ENCODE data around the gene PMVK. TPM values are rescaled to one million over a fixed set of nuclear protein-coding genes. Genes with fewer than 3 reads are reported as not detected.

PMVK gene
- total and polyA plus RNA-seq, 2 of the 8 experiments (the other 6 are each of a cell fraction or from before 2014, with no cell fraction given) = 23.8 to 26.5 TPM

GRCh38 chr1:154945962-154946850 lies 9.7 kb upstream of the PMVK start:
- DNase-seq (ENCODE audit: low read depth in 1 of 2, low spot score in 2 of 2) = no peak
- Histone ChIP-seq H3K79me2 (ENCODE audit: control insufficient read depth in 1 of 2, insufficient read depth in 2 of 2, low read length in 2 of 2) (no peaks in the 10 kb centered on the region), H2BK5ac (ENCODE audit: low read depth, low read length) (no peak overlapping the region), H3K4me3 (ENCODE audit: extremely low read depth in 1 of 4, insufficient read depth in 2 of 4, low read depth in 3 of 4, low read length in 4 of 4) (no peak overlapping the region), H3K36me3 (ENCODE audit: control insufficient read depth in 2 of 4, insufficient read depth in 4 of 4, low read length in 3 of 4) (peaks cover 0 to 4% (median 0%) of the 10 kb centered on the region in 4 experiments; a peak in 1 of 8 replicates), H4K91ac (replicated peaks; ENCODE audit: insufficient read length, low read length) (no peak overlapping the region), H3K27ac (ENCODE audit: low read depth, low read length) (no peak overlapping the region), H3K56ac (replicated peaks; ENCODE audit: insufficient read length, low read depth, low read length) (no peak overlapping the region), H3K27me3 (replicated peaks in 1 of 4; ENCODE audit: control insufficient read depth in 3 of 4, extremely low read depth in 1 of 4, insufficient read depth in 3 of 4, low read length in 3 of 4) (no peaks in the 10 kb centered on the region), H2BK12ac (ENCODE audit: low read depth, low read length) (no peak overlapping the region), H3K18ac (ENCODE audit: extremely low read depth, low read length) (no peak overlapping the region), H3K4me2 (ENCODE audit: insufficient read depth in 1 of 2, low read depth in 2 of 2, low read length in 2 of 2) (no peak overlapping the region), H2BK20ac (ENCODE audit: low read length) (no peak overlapping the region), H4K8ac (ENCODE audit: extremely low read depth, insufficient read depth, low read length) (no peak overlapping the region), H2BK15ac (ENCODE audit: low read length) (no peak overlapping the region), H3K14ac (ENCODE audit: insufficient read length) (no peak overlapping the region), H3K23me2 (ENCODE audit: low read depth, low read length) (no peaks in the 10 kb centered on the region), H3K4ac (replicated peaks; ENCODE audit: insufficient read length, low read depth, low read length) (no peak overlapping the region), H3K23ac (ENCODE audit: insufficient read length) (no peak overlapping the region), H4K5ac (ENCODE audit: insufficient read length, low read depth, low read length) (no peak overlapping the region), H3K79me1 (ENCODE audit: low read depth, low read length) (no peaks in the 10 kb centered on the region), H3K9ac (replicated peaks in 1 of 4; ENCODE audit: extremely low read depth in 1 of 4, low read depth in 3 of 4, low read length in 3 of 4) (no peak overlapping the region), H2AK5ac (ENCODE audit: low read depth, low read length) (no peak overlapping the region), H3K9me3 (ENCODE audit: insufficient read depth in 2 of 2, low read depth in 1 of 2, low read length in 1 of 2) (no peaks in the 10 kb centered on the region), H2AFZ (ENCODE audit: low read length) (no peak overlapping the region), H4K20me1 (replicated peaks in 1 of 2; ENCODE audit: control insufficient read depth in 1 of 2, insufficient read depth in 2 of 2, low read length in 2 of 2) (peaks cover 0 to 2% of the 10 kb centered on the region in 2 experiments), H3K4me1 (replicated peaks in 1 of 4; ENCODE audit: control insufficient read depth in 3 of 4, insufficient read depth in 4 of 4, low read length in 3 of 4) (peaks cover 0 to 4% (median under 1%) of the 10 kb centered on the region in 4 experiments; a peak in 2 of 7 replicates), H2BK120ac (replicated peaks; ENCODE audit: low read depth, low read length) (no peak overlapping the region)
- TF ChIP-seq GTF2F1 (IDR thresholded peaks at IDR 0.05; ENCODE audit: borderline replicate concordance, low read depth, low read length) = no peak
- FAIRE-seq = no peak
- ChIA-PET CTCF (ENCODE audit: partially characterized antibody) (interaction anchor here (0.9 to 1.7 kb wide), 8 partner anchors 14 to 173 kb away, joined by 3 to 5 read pairs (median 3); partner anchors contain the start of gene SHC1), POLR2A (ENCODE audit: partially characterized antibody) (interaction anchor here (1.0 to 6.0 kb wide), 5 partner anchors 9 to 53 kb away, joined by 3 to 22 read pairs (median 4); partner anchors contain the start of genes PMVK and PYGO2)
- WGBS, 2 experiments (ENCODE audit: extremely low coverage in 1 of 2, insufficient coverage in 1 of 2, insufficient read length in 1 of 2, insufficient replicate concordance in 2 of 2, low coverage in 1 of 2, low lambda C conversion rate in 2 of 2, missing lambda C conversion rate in 1 of 2) = 91% methylated on average over 16 of the region's 17 CpGs; no CpG with 5 or more reads in 1 of the 2 experiments

Data from H1 (cell line).